SU-DHL-6 (cell line): ENCODE data around the gene OR2T8.

Source experiments
- H2AFZ ChIP-seq: fragments of 200-600 bp; sonication (generic); 2 replicates; pipeline ENCODE4 v1.6.1; 2014; ENCODE audit warnings: low read depth, mild to moderate bottlenecking, moderate library complexity, mixed read lengths, antibody characterized with exemption, low read length; ENCODE audit not compliant: severe bottlenecking
- H3F3A ChIP-seq: fragments of 200-600 bp; shearing (Covaris generic); 2 replicates; pipeline ENCODE4 v1.6.0; 2016; ENCODE audit warnings: antibody characterized with exemption, mild to moderate bottlenecking; ENCODE audit not compliant: insufficient read depth
- H3K27ac ChIP-seq: fragments of 200-600 bp; sonication (generic); 2 replicates; pipeline ENCODE4 v1.5.1; 2016; ENCODE audit warnings: low read depth, mild to moderate bottlenecking, low read length, moderate library complexity, mixed read lengths
- H3K27me3 ChIP-seq: fragments of 200-600 bp; sonication (generic), shearing (Covaris generic); 2 replicates; pipeline ENCODE4 v1.6.0; 2014; ENCODE audit warnings: mild to moderate bottlenecking, low read length
- H3K36me3 ChIP-seq: fragments of 200-600 bp; sonication (generic); 2 replicates; pipeline ENCODE4 v1.6.1; 2014; ENCODE audit warnings: mild to moderate bottlenecking, low read length, mixed read lengths
- H3K4me2 ChIP-seq: fragments of 300-600, 200-600 bp; shearing (Covaris generic), sonication (generic); 2 replicates; pipeline ENCODE4 v1.6.0; 2014; ENCODE audit warnings: low read length, low read depth, mild to moderate bottlenecking; ENCODE audit not compliant: poor library complexity, severe bottlenecking
- H3K4me3 ChIP-seq: fragments of 200-600 bp; sonication (generic); 2 replicates; pipeline ENCODE4 v1.5.1; 2014; ENCODE audit warnings: antibody characterized with exemption, low read length, mild to moderate bottlenecking, mixed read lengths; ENCODE audit not compliant: insufficient read depth, poor library complexity, severe bottlenecking
- H3K79me2 ChIP-seq: fragments of 200-600 bp; sonication (generic); 2 replicates; pipeline ENCODE4 v1.6.1; 2014; ENCODE audit warnings: mild to moderate bottlenecking, low read length, moderate library complexity; ENCODE audit not compliant: insufficient read depth
- H3K9ac ChIP-seq: fragments of 200-600 bp; sonication (generic); 2 replicates; pipeline ENCODE4 v1.7.0; 2014; ENCODE audit warnings: mild to moderate bottlenecking, low read length
- H3K9me2 ChIP-seq: fragments of 200-600 bp; sonication (generic); replicated peaks from 2 replicates; pipeline ENCODE4 v1.6.1; 2014; ENCODE audit warnings: low read length; ENCODE audit not compliant: insufficient read depth
- H3K9me3 ChIP-seq: fragments of 200-600 bp; sonication (generic); 2 replicates; pipeline ENCODE4 v1.6.1; 2014; ENCODE audit warnings: low read length, mixed read lengths; ENCODE audit not compliant: insufficient read depth
- H4K20me1 ChIP-seq: fragments of 200-600 bp; sonication (generic); 2 replicates; pipeline ENCODE4 v1.6.1; 2014; ENCODE audit warnings: low read depth, mild to moderate bottlenecking, antibody characterized with exemption, low read length, moderate library complexity, mixed read lengths
- EZH2phosphoT487 ChIP-seq: fragments of 200-600 bp; sonication (generic), shearing (Covaris generic); conservative IDR thresholded peaks from 2 replicates; pipeline ENCODE4 v1.6.1; 2018; ENCODE audit warnings: mild to moderate bottlenecking, antibody characterized with exemption, low read length, moderate library complexity, mixed read lengths
- TF ChIP-seq, protein P1 (sequence below): fragments of 200-600 bp; sonication (generic); IDR thresholded peaks from one replicate; pipeline ENCODE4 v1.5.1; 2017; ENCODE audit warnings: antibody characterized with exemption, mild to moderate bottlenecking, low read length, moderate library complexity; ENCODE audit not compliant: insufficient read depth, poor library complexity, severe bottlenecking

Gene OR2T8

DNA sequence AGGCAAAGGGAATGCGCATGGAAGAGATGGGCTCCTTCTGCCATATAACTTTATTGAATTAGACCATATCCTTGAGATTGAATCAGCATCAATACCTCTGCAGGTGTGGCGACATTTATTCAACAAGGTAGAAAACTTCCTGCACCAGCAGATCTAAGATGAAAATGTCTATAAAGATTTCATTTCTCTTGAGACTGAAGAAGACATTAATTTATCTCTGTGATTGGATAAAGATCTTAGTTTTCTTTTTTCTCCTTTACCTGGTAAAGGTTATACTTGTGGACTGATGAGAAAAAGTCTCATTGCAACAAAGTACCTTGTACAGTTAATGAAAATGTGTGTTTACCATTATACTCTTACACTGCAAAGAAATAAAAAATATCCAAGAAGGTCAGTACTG lies at the start of gene OR2T8:
Gene OR2T8 (plus strand): TSS at position 301 of the 400 bp plus-strand sequence. CDS start 766 bp downstream, outside the sequence.
- H3K4me2 ChIP-seq = no peak within 1 kb of the TSS
- H3K27me3 ChIP-seq = no peaks in the 10 kb centered on the region
- H4K20me1 ChIP-seq = no peaks in the 10 kb centered on the region
- H3K4me3 ChIP-seq = no peak within 1 kb of the TSS
- no peaks in the 10 kb centered on the region for H3K36me3 ChIP-seq
- H2AFZ ChIP-seq = no peak within 1 kb of the TSS
- H3K9me2 ChIP-seq = no peaks in the 10 kb centered on the region
- H3K9me3 ChIP-seq = no peaks in the 10 kb centered on the region
- TF ChIP-seq, protein P1, sequence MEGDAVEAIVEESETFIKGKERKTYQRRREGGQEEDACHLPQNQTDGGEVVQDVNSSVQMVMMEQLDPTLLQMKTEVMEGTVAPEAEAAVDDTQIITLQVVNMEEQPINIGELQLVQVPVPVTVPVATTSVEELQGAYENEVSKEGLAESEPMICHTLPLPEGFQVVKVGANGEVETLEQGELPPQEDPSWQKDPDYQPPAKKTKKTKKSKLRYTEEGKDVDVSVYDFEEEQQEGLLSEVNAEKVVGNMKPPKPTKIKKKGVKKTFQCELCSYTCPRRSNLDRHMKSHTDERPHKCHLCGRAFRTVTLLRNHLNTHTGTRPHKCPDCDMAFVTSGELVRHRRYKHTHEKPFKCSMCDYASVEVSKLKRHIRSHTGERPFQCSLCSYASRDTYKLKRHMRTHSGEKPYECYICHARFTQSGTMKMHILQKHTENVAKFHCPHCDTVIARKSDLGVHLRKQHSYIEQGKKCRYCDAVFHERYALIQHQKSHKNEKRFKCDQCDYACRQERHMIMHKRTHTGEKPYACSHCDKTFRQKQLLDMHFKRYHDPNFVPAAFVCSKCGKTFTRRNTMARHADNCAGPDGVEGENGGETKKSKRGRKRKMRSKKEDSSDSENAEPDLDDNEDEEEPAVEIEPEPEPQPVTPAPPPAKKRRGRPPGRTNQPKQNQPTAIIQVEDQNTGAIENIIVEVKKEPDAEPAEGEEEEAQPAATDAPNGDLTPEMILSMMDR = no peak
- no peak for TF ChIP-seq EZH2phosphoT487
- H3K9ac ChIP-seq = no peak within 1 kb of the TSS
- H3K79me2 ChIP-seq = no peaks in the 10 kb centered on the region
- H3F3A ChIP-seq = no peaks in the 10 kb centered on the region
- no peak within 1 kb of the TSS for H3K27ac ChIP-seq

- Histone ChIP-seq H2AFZ (no peak overlapping the region), H3K27ac (no peak overlapping the region), H3K9me3 (no peaks in the 10 kb centered on the region), H3F3A (no peaks in the 10 kb centered on the region), H3K79me2 (no peaks in the 10 kb centered on the region), H3K27me3 (no peaks in the 10 kb centered on the region), H3K36me3 (no peaks in the 10 kb centered on the region), H3K9ac (no peak overlapping the region), H4K20me1 (no peaks in the 10 kb centered on the region), H3K4me3 (no peak overlapping the region), H3K9me2 (no peaks in the 10 kb centered on the region), H3K4me2 (no peak overlapping the region)
- TF ChIP-seq, protein P1 = no peak
These were observed 36.7 kb upstream of the OR2T8 start for GRCh38 chr1:247883346-247883745.

GRCh38 chr1:247884797-247885413 lies 35.1 kb upstream of the OR2T8 start:
- Histone ChIP-seq H2AFZ (no peak overlapping the region), H3K27me3 (no peaks in the 10 kb centered on the region), H3K4me2 (no peak overlapping the region), H3K36me3 (no peaks in the 10 kb centered on the region), H3F3A (no peaks in the 10 kb centered on the region), H3K9me2 (no peaks in the 10 kb centered on the region), H4K20me1 (no peaks in the 10 kb centered on the region), H3K9ac (no peak overlapping the region), H3K4me3 (no peak overlapping the region), H3K9me3 (no peaks in the 10 kb centered on the region), H3K27ac (no peak overlapping the region), H3K79me2 (no peaks in the 10 kb centered on the region)
- TF ChIP-seq, protein P1 = no peak
- TF ChIP-seq EZH2phosphoT487 = no peak
